Measurements from ENCODE around the gene DCAF11.

The DCAF11 gene

DNA sequence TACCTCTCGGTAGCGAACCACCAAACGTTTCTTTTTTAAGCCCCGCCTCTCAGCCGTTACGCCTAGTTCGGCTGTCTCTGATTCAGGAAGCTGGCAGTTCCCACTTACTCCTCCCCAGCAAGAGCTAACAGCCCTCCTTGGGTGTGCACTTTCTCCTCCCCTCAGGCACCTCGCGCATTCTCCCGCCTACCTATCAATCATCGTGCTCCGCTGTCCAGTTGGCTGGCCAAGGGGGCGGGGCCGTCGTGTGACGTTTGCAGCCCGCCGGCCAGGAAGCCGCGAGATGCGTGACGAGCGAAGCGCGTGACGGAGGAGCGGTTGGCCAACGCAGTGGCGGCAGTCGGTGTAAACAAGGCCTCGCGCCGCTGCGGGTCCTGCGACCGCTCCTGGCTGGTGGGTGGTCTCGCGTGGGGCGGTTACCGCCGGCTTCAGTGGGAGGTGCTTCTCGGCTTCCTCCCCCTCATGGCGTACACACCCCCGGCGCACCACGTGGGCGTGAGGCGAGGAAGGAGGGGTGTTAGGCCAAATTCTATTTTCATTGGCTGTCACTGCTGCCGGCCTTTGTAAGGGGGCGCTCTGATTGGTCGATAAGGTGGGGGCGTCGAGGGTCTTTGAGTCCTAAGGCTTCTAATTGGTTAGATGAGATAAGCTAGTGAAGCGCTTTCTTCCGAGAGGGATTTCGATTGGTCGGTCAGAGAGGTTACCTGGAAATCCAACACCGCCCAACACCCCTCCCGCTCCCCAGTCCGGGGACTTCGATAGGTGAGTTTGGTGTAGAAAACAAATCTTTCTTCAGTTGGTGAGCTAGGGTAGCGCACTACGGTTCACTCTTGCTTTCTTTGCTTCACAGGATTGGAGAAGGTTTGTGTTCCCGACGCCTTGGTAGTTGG lies at the start of gene DCAF11, which contains the start of gene NRL:
Gene DCAF11 (plus strand): TSS at position 246 of the 890 bp plus-strand sequence. CDS start 818 bp downstream, outside the sequence.
Gene NRL (minus strand): TSS at position 418 of the 890 bp plus-strand sequence. CDS start 32,101 bp downstream, outside the sequence.
- DNase-seq (ENCODE audit: extremely low read depth in 1 of 2, low read depth in 1 of 2) = peak; percentile 95 to 99

DNA sequence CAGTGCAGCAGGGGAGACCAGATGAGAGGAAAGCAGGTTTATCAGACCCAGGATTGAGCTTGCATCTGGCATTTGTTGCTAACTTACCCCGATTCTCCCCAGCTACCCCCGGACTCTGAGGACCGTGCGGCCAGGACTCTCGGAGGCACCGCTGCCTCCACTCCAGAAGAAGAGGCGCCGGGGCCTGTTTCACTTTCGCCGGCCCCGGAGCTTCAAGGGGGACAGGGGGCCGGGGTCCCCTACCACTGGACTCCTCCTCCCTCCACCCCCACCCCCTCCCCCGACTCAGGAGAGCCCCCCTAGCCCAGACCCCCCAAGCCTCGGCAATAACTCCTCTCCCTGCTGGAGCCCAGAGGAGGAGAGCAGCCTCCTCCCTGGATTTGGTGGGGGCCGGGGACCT lies 49.7 kb upstream of the DCAF11 start:
- DNase-seq (ENCODE audit: extremely low read depth in 1 of 2, low read depth in 1 of 2) = no peak

DNA sequence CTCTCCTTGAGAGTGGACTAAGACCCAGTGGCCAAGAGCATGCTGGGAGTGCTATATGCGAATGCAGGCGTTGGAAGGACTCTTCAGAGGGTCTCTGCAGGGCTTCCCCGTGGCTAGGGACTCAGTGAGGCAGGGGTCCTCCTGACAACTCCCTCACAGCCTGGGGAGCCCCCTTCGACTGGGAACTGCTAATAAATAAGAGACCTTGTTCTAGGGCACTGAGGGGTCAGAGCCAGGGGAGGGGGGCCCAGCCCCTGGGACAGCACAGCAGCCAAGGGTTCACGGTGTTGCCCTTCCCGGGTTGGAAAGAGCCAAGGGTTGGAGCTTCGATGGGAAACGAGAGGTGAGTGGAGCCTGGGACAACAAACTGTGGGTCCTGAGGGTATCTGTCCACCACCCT lies 49.2 kb upstream of the DCAF11 start:
- DNase-seq (ENCODE audit: extremely low read depth in 1 of 2, low read depth in 1 of 2) = no peak

DNA sequence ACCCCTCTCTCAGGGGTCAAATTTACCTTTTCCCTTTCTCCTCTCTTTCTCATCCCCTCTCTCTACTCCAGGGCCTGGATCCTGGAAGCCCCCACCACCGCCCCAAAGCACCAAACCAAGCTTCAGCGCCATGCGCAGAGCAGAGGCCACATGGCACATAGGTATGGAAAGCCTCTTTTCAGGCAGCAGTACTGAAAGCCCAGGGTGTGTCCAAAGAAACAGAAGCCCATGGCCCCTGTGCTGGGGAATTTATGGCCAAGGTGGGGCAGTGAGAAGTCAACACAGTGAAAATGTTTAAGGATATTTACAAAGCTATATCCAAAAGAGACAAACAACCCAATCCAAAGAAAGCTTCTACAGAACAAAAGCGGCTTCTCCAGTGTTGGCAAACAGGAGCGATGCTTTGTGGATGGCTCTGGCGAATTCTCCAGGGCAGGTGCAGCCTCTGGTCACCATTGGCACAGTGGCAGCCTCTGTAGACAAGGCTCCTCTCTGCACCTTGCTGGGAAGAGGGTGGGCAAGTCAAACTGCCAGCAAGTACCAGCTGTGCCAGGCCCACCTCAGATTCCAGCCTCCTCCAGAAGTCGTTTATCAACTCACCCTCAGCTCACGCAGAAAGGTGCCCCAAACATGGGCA lies 48.0 kb upstream of the DCAF11 start:
- DNase-seq (ENCODE audit: extremely low read depth in 1 of 2, low read depth in 1 of 2) = no peak

DNA sequence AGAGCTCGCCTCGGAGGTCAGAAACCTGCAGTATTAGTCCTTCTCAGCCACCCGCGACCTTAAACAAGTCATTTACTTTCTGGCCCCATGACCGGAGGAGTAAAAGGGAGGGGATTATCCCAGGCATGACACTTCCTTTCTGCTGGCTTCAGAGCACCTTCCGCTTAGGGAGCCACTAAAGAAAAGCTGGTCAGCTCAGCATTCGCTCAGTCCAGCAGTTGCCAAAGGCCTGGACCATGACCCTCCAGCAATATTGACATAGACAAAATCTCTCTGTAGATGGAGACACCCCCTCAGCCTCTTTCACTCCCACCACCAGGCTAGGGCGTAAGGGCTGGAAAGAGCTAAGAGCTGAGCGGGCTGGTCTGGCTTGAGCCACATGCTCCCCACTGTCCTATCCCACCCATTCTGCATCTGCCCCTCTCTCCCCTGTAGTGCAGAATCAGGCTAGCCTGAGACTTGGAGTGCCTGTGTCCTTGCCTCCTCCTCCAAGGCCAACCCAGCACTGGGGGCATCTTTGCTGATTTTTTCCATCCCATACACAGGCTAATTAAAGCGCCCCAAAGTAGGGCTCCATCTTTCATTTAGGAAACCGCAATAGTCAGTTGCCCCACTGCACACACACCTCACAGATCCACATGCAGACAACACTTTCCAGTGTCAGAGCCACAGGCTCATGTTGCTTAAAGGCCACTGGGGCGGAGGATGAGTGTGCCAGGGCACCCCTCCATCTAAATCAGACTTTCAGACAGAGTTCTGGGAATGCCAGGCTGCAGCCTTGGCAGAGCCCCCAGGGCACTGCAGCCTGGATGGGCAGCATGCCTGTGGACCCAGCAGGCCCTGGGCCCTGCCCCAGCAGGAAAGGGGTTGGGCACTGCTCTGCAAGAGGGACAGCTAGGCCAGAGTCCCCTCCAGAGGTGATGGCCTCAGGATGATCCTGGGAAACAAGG lies 47.2 kb upstream of the DCAF11 start:
- DNase-seq (ENCODE audit: extremely low read depth in 1 of 2, low read depth in 1 of 2) = no peak

DNA sequence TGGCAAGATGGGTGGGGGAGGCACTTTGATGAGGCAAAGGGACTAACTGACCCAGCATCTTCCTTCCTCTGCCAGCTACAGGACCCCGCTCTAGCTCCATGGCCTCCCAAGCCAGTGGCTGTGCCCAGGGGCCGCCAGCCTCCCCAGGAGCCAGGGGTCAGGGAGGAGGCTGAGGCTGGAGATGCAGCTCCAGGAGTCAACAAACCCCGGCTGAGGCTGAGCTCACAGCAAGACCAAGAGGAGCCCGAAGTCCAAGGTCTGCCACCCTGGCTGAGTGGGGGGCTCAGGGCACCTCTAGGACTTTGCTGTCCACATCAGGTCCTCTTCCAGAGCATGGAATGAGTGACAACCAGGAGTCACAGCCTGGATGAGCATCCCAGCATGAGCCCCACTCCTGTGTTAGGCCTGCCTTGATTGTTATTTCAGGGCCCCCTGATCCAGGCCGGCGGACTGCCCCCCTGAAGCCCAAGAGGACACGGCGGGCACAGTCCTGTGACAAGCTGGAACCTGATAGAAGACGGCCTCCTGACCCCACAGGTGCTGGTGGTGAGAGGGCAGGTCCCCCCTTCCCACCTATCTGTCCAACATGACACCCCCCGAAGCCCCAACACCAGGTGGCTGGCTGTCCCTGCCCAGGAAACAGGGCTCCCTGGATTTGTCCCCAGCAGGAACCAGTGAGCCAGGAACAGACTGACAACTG lies 45.7 kb upstream of the DCAF11 start:
- no peak for DNase-seq (ENCODE audit: extremely low read depth in 1 of 2, low read depth in 1 of 2)

DNA sequence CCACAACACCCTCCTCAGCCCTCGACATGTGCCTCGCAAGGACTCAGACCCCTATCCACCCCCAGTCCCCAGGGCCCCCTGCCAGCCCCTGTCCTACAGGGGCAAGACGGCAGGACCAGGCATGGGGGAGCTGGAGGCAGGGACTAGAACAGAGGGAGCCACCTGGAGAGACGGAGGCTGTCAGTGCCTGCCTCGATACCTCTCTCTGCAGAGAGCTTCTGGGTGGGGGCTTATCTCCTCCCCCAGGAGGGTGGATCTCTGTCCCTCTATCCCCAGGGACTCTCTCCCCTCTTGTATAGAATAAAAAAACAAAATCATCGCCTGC lies 45.2 kb upstream of the DCAF11 start:
- DNase-seq (ENCODE audit: extremely low read depth in 1 of 2, low read depth in 1 of 2) = no peak

DNA sequence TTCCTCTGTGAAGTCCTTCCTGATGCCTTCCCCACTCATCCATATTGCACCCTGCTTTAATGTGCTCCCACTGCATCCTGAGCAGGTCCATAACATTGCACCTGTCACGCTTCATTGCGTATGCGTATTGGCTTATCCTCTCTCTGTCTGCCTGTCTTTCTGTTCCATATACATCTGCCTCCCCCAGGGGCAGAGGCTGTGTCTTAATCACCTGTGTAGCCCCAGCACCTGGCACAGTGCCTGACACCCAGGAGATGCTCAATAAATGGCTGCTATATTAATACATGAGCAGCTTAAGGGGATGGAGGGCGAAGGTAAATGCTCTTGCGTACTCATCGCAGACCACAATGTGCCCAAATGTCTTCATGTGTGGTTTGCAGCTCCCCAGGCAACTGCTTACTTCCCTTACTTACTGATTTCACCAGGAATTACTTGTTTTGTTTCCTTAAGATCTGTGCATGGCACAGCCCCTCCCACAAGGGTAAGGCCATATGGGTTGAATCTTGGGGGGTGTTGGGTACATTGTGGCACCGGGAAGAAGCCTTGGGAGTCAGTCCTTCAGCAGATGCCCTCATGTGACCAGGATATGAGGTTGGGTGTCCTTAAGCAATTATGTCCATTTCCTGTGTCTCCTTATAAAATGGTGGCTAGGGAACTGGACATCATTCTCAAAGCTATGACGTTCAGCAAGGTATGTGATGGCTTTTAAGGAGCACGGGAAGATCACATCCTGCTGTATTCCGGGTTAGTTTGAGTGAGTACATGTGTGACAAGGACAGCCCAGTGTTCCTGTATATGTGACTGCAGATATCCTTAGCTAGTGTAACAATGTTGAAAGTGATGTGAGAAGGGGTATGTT lies 44.1 kb upstream of the DCAF11 start:
- DNase-seq (ENCODE audit: extremely low read depth in 1 of 2, low read depth in 1 of 2) = no peak

DNA sequence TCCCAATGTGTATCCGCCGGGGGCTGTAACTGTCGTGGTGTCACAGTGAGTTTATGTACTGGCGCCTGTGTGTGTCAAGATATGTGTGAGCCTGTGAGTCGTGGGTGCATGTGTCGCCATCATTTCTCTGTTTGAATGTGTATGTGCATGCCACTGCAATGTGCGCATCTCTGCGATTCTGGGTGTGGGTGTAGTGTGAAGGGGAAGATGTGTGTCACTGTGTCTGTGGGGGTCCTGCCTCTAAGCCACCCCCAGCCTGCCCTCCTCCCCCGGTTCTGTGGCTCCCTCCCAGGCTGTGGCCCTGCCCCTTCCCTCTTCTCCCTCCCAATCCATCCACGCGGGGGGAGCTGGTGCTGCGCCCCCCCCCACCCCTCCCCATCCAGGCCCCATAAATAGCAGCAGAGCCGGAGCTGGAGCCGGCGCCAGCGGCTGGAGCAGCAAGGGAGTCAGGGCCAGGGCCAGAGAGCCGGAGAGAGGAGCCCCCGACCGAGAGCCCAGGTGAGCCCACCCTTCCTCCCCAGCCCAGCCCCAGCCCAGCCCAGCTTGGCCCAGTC lies 43.4 kb upstream of the DCAF11 start, which contains the start of gene CPNE6:
Gene CPNE6 (plus strand): TSS at position 419 of the 554 bp plus-strand sequence. CDS start 1,375 bp downstream, outside the sequence.
- DNase-seq (ENCODE audit: extremely low read depth in 1 of 2, low read depth in 1 of 2) = peak in 1 of 2 donors; percentile 68

DNA sequence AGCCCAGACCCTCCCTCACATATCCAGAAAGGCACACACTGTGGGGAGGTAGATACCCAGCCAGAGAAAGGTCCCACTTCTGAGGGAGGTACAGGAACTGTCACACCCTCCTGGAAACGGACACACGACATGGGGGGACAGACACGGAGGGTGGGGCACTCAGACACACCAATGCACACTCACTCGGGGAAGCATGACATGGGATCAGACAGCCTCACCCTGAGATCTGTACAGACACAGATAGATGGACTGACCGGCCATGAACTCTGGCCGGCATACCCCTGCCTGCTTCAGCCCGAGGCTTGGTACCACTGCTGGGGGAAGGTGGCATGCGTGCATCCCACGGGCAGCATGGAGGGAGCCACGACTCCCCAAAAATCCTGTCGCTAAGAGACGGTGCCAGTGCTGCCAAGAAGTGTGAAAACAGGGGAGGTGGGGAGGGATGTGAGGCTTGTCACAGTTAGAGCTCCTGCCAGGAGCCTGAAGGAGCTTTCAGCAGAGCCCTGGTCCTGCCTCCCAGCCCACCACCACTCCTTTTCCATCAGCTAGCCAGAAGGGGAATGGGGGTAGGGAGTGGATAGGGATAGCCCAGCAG lies 42.6 kb upstream of the DCAF11 start:
- DNase-seq (ENCODE audit: extremely low read depth in 1 of 2, low read depth in 1 of 2) = no peak

DNA sequence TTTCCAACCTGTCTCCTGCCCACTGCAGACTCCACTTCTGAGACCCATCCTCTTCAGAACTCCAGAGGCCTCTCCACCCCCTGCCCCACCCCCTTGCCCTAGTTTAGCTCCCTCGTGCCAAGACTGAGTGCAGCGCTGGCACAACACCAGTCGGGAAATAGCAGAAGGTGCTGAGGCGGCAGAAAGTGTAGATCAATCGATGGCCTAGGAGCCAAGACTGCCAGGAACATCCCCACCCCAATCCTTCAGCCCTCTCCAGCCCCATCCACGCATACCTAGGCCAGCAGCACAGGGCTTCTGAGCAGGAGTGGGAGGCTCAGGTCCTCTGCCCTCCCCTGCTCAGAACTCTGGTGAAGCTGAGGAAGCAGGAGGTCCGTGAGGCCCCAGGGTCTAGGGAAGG lies 42.1 kb upstream of the DCAF11 start:
- DNase-seq (ENCODE audit: extremely low read depth in 1 of 2, low read depth in 1 of 2) = no peak

DNA sequence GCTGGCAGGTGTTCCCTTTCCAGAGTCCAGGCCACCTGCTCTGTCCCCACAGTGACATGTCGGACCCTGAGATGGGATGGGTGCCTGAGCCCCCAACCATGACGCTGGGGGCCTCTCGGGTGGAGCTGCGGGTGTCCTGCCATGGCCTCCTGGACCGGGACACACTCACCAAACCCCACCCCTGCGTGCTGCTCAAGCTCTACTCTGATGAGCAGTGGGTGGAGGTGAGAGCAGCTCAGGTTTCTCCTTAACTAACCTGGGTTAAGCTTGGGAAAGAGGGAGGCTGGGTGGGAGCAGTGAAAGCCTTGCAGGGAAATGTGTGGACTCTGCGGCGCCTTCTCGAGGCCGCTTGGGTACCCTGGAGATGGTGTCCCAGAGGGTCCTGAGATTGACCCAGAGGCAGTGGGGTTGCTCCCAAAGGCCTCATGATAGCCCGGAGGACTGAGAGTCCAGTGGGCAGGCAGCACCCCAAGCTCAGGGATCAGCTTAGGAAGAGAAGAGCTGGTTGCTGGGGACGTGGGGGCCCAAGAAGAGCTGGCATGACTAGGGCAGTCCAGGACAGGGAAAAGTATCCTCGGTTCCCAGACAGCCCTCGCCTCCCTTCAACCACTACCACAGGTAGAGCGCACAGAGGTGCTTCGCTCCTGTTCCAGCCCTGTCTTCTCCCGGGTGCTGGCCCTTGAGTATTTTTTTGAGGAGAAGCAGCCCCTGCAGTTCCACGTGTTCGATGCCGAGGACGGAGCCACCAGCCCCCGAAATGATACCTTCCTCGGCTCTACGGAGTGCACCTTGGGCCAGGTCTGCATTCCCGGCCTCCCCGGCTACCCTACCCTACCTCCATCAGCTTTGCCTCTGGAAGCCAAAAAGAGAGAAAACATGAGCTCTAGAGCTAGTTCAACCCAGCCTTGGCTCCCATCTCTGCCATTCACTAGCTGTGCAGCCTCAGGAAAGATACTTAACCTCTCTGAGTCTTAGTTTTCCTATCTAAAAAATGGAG lies 41.4 kb upstream of the DCAF11 start:
- DNase-seq (ENCODE audit: extremely low read depth in 1 of 2, low read depth in 1 of 2) = no peak

DNA sequence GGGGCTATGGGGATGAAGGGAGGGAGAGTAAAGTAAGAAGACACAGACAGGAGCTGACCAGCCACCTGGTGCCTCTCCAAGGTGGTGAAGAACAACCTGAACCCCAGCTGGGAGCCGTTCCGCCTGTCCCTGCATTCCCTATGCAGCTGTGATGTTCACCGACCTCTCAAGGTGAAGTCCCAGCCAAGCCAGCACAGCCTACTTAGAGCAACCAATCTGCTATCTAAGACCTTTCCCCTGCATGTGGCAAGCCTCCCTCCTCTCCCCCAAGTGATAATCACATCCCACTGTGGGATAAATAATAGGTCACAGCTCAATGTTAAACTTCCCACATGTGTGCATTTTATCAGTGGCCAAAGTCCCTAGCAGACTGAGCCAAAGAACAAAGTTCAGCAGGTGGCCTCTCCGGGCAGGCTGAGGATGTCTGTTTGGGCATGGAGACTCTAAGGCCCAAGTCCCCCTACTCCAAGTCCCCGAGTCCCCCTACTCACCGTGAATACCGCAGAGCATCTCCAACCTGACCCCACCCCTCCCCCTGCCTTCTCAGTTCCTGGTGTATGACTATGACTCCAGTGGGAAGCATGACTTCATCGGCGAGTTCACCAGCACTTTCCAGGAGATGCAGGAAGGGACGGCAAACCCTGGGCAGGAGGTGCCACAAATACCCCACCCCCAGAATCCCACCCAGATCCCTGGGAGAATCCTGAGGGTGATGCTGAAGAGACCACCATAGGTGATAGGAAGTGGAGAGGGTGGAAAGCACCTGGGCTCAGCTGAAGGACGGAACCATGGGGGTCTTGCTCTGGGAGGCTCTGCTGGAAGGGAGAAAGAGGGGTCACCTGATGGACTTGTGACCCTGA lies 39.7 kb upstream of the DCAF11 start:
- DNase-seq (ENCODE audit: extremely low read depth in 1 of 2, low read depth in 1 of 2) = no peak

DNA sequence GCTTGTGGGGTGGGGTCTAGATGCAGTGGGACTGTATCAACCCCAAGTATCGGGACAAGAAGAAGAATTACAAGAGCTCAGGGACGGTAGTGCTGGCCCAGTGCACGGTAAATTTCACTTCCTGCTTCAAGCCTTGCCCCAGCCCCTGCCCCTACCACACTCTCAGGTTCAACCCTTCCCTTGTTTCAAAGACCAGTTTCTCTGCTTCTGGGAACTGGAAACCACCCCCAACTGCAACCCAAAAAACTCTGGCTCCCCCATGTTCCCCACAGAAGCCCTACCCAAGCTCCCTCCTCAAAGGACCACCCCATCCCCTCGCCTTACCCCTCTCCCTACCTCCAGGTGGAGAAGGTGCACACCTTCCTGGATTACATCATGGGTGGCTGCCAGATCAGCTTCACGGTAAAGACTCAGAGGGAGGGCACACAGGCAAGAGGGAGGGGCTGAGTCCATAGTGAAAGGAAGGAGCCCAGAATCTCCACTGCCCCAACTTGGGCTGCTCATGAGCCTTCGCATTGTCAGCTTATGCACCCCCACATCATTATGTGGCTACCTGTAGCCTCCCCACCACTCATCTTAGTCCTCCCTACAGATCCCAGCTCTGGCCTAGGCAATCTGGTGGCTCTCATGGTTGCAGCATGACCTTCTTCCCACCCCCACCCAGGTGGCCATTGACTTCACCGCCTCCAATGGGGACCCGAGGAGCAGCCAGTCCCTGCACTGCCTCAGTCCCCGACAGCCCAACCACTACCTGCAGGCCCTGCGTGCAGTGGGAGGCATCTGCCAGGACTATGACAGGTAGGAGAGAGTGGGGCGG lies 38.9 kb upstream of the DCAF11 start:
- no peak for DNase-seq (ENCODE audit: extremely low read depth in 1 of 2, low read depth in 1 of 2)

DNA sequence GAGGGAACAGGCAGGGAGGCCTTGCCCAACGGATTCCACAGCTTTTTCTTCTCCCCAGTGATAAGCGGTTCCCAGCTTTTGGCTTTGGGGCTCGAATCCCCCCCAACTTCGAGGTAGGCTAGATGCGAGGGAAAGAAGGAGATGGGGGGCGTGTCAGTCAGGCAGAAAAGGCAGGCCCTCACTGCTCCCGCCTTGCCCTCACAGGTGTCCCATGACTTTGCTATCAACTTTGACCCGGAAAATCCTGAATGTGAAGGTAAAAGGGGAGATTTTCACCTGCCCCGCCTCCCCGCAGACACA lies 38.3 kb upstream of the DCAF11 start:
- no peak for DNase-seq (ENCODE audit: extremely low read depth in 1 of 2, low read depth in 1 of 2)

DNA sequence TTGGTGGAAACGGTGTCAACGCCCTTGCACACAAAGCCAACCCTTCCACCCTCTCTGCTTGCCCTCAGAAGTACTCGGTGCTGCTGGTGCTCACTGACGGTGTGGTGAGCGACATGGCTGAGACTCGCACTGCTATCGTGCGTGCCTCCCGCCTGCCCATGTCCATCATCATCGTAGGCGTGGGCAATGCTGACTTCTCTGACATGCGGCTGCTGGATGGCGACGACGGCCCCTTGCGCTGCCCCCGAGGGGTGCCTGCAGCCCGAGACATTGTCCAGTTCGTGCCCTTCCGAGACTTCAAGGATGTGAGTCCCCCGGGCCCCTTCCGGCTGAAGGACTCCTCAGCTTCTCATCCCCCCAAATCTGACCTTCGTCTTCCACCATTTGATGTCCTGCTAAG lies 37.5 kb upstream of the DCAF11 start:
- DNase-seq (ENCODE audit: extremely low read depth in 1 of 2, low read depth in 1 of 2) = no peak
